AG04449 (cell line): ENCODE results near the gene NKD2.

Source experiments
- CTCF ChIA-PET: fragments of 350-600 bp; formaldehyde crosslinking; extraction: SDS; loops from one replicate; lab custom pipeline; 2021; ENCODE audit warnings: antibody characterized with exemption; lab: Yijun Ruan, JAX
- POLR2A ChIA-PET: fragments of 400-600, 350-600 bp; formaldehyde crosslinking; extraction: SDS; loops from one replicate; lab custom pipeline; 2020; ENCODE audit warnings: antibody characterized with exemption, inconsistent platforms; lab: Yijun Ruan, JAX
- DNase-seq: peaks from one replicate; pipeline ENCODE4 v3.0.0-alpha.2; 2010; ENCODE audit warnings: low read depth, low spot score
- H3K4me3 ChIP-seq: 2 replicates; pipeline ENCODE4 v1.5.1; 2011; ENCODE audit warnings: low read depth, mild to moderate bottlenecking, control low read depth, low read length
- CTCF ChIP-seq: IDR thresholded peaks from one replicate; pipeline ENCODE4 v1.5.1; 2011; ENCODE audit warnings: mild to moderate bottlenecking, moderate library complexity, low read length, control low read depth, inconsistent platforms; ENCODE audit not compliant: insufficient read depth; ENCODE audit errors: missing control alignments

Gene NKD2

GRCh38 chr5:1034986-1035385 is 26.4 kb downstream of the NKD2 start:
- ChIA-PET CTCF (no interaction called here), POLR2A (no interaction called here)
- no peak for DNase-seq
- TF ChIP-seq CTCF, result no peak
- no peak overlapping the region for H3K4me3 ChIP-seq

GRCh38 chr5:1035421-1036405 is 27.1 kb downstream of the NKD2 start:
- DNase-seq, result no peak
- TF ChIP-seq CTCF, result no peak
- no peak overlapping the region for H3K4me3 ChIP-seq
- ChIA-PET POLR2A (no interaction called here), CTCF (no interaction called here)

GRCh38 chr5:1036504-1037122 is 28.0 kb downstream of the NKD2 start:
- ChIA-PET CTCF (no interaction called here), POLR2A (no interaction called here)
- TF ChIP-seq CTCF, result no peak
- DNase-seq, result no peak
- H3K4me3 ChIP-seq, result no peak overlapping the region

GRCh38 chr5:1037123-1037670 is 28.6 kb downstream of the NKD2 start:
- no peak for DNase-seq
- ChIA-PET POLR2A (no interaction called here), CTCF (no interaction called here)
- no peak for TF ChIP-seq CTCF
- no peak overlapping the region for H3K4me3 ChIP-seq

GRCh38 chr5:1037671-1038416 is 29.2 kb downstream of the NKD2 start:
- H3K4me3 ChIP-seq, result no peak overlapping the region
- no peak for TF ChIP-seq CTCF
- ChIA-PET CTCF (no interaction called here), POLR2A (no interaction called here)
- DNase-seq, result no peak
